ENCODE results near the gene TERC. TPM values are rescaled to one million over a fixed set of nuclear protein-coding genes. Genes with fewer than 3 reads are reported as not detected.

Gene TERC
- total and polyA plus RNA-seq, 10 of the 15 experiments (the other 5 are each of a cell fraction or from before 2014, with no cell fraction given): 0.43 to 125 (median 6.2) TPM; not detected in 4

- no peak for TF ChIP-seq BCL3 (IDR thresholded peaks at IDR 0.05; ENCODE audit: borderline replicate concordance, insufficient read depth, low read depth, low read length, poor library complexity, severe bottlenecking)
- TF ChIP-seq SMARCA5 (IDR thresholded peaks at IDR 0.05): peak; percentile 71
- no peak for TF ChIP-seq NR2C2 (IDR thresholded peaks at IDR 0.05; ENCODE audit: borderline replicate concordance, control insufficient read depth, insufficient read length, low read depth)
- no peak for TF ChIP-seq PKNOX1 (IDR thresholded peaks at IDR 0.05)
- peak; percentile 52; the same call in 1 of the 2 replicates for TF ChIP-seq YY1 (IDR thresholded peaks at IDR 0.05; ENCODE audit: low read depth, low read length)
- TF ChIP-seq MTA2 (IDR thresholded peaks at IDR 0.05; ENCODE audit: low read depth): no peak
- no peak for TF ChIP-seq CHD4 (IDR thresholded peaks at IDR 0.05)
- peak in 1 of 2 experiments; percentile 84; a peak in 2 of 4 replicates for TF ChIP-seq EP300 (IDR thresholded peaks at IDR 0.05; ENCODE audit: borderline replicate concordance in 1 of 2, control insufficient read depth in 1 of 2, low read depth in 2 of 2, low read length in 2 of 2)
- no peak for TF ChIP-seq CUX1 (IDR thresholded peaks at IDR 0.05; ENCODE audit: insufficient replicate concordance, low read depth, low read length)
- no peak for TF ChIP-seq SREBF1 (IDR thresholded peaks at IDR 0.05; ENCODE audit: low read length)
- TF ChIP-seq SP1 (IDR thresholded peaks at IDR 0.05; ENCODE audit: low read depth, low read length): no peak
- no peak for TF ChIP-seq NRF1 (conservative IDR thresholded peaks at IDR 0.05; ENCODE audit: low read depth, low read length)
- TF ChIP-seq HSF1 (IDR thresholded peaks at IDR 0.05; ENCODE audit: low read depth, low read length): peak; percentile 75; the same call in 1 of the 2 replicates
- TF ChIP-seq ZNF24 (IDR thresholded peaks at IDR 0.05): peak; percentile 99
- no peak for TF ChIP-seq POLR2AphosphoS5 (IDR thresholded peaks at IDR 0.05; ENCODE audit: low read length)
- no peak; the same call in 1 of the 2 replicates for TF ChIP-seq NBN (IDR thresholded peaks at IDR 0.05)
- no peak for TF ChIP-seq SRF (IDR thresholded peaks at IDR 0.05; ENCODE audit: low read depth in 2 of 2, low read length in 2 of 2)
- no peak for TF ChIP-seq CBX3 (IDR thresholded peaks at IDR 0.05; ENCODE audit: borderline replicate concordance, low read depth)
Measured at GRCh38 chr3:169771497-169772304, 6.8 kb upstream of the TERC start (continued).

Data from GM12878 (cell line).